Activated CD4-positive, CD25-positive, alpha-beta regulatory T cell treated with anti-CD3 and anti-CD28 coated beads, Interleukin-2, amount 50 U/mL, for 24 hours (primary cell): ENCODE measurements around the gene CCT6B.

ENCODE experiments used
- ATAC-seq, 2 donors: fragments of 150-1000 bp; cut with Tn5 transposase; one replicate each; pipeline ENCODE4 v1.10.0; 2021; ENCODE audit warnings: mild to moderate bottlenecking in 1 of 2, moderate library complexity in 1 of 2

CCT6B gene

DNA sequence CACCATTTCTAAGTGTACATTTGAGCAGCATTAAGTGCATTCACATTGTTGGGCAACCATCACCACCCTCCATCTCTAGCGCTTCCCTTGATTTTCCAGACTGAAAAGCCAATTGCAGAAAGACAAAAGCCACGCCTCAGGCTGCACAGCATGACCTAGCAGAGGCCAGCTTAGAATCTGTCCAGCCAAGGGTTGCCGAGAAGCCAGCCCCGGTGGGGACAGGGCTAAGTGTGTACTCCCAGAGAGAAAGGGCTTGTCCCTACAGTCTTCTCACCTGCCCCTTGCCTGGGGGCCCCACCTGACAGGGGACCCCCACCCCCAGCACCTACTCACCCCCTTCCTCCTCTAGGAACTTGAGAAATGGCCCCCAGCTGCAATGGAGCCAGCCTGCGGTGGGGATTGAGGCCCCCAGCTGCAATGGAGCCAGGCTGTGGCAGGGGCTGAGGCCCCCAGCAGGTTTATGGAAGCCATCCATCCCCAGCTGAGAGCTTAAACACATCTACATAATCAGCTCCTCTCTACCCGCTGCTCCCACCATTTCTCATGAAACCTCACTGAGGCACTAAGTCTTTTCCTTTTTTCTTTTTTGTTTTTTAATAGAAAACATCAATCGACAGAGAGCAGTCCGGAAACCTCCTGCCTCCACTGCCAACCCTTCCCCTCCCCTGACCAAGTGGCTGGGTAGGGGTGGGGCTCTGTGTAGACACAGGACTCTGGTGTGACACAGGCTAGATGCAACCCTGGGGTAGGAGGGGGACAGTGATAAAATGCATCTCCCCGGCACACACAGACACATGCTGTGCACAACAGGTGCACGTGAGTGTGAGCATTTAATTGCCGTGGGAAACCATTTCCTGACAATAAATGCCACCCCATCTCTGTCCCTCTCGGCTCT lies 77.9 kb downstream of the CCT6B start:
- ATAC-seq: no peak

DNA sequence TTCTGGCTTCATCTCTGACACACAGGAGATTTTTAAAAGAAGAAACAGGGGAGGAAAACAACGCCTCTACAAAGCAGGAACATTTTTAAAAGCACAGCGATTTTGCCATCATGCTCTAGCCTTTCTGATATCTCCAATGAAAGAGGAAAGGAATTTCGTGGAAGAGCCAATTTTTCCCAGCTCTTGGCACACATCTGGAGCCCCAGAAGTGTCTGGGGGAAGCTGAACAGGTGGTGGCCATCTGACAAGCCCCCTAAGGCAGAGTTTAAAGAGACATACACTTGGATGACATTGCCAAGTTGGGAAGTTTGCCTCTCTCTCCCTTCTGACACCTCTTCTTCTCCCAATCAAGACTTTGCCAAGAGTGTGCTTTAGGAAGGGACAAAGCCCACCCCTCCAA lies 82.1 kb downstream of the CCT6B start:
- no peak for ATAC-seq
